ENCODE data around the gene DDX59.

GRCh38 chr1:200673952-200674823 lies 4.5 kb upstream of the DDX59 start:
- TF ChIP-seq POLR2A (IDR thresholded peaks at IDR 0.05; ENCODE audit: low read length) (no peak), GATA1 (IDR thresholded peaks at IDR 0.05; ENCODE audit: low read depth, low read length) (no peak)

Data from erythroblast (primary cell).